Measurements from ENCODE around the gene INTS13. TPM values are rescaled to one million over a fixed set of nuclear protein-coding genes. Genes with fewer than 3 reads are reported as not detected.

INTS13 gene
- total and polyA plus RNA-seq, 4 donors, result 12.4 to 21.8 (median 17.9) TPM

GRCh38 chr12:26938701-26939062, 901 bp upstream of the INTS13 start:
- WGBS, 2 donors, result 0% methylated on average over 28 of the region's 28 CpGs
- Histone ChIP-seq H3K27me3 (ENCODE audit: control insufficient read depth in 3 of 3, insufficient read depth in 3 of 3, low read length in 2 of 3) (no peaks in the 10 kb centered on the region), H3K4me3 (peak overlapping the region; percentile 87), H3K9me3 (ENCODE audit: control insufficient read depth in 4 of 4, insufficient read depth in 3 of 4, low read length in 3 of 4) (no peaks in the 10 kb centered on the region), H3K4me1 (ENCODE audit: control insufficient read depth in 5 of 5, insufficient read depth in 5 of 5, low read length in 5 of 5) (peaks cover 0 to 39% (median 4%) of the 10 kb centered on the region in 5 donors), H3K9ac (ENCODE audit: insufficient read depth in 1 of 2, low read length in 2 of 2) (peak overlapping the region; percentile 87 to 97), H3K36me3 (ENCODE audit: control insufficient read depth in 4 of 4, insufficient read depth in 4 of 4, low read length in 4 of 4) (peaks cover 0 to 3% (median 0%) of the 10 kb centered on the region in 4 donors), H3K27ac (ENCODE audit: low read depth in 1 of 2, low read length in 1 of 2) (peak overlapping the region; percentile 80 to 98)
- no peak for ATAC-seq (ENCODE audit: insufficient read depth, low FRiP score)
- DNase-seq, result no peak
- no peak for TF ChIP-seq CTCF (IDR thresholded peaks at IDR 0.05; ENCODE audit: control extremely low read depth, extremely low read depth)

- TF ChIP-seq CTCF (IDR thresholded peaks at IDR 0.05; ENCODE audit: control extremely low read depth, extremely low read depth), result no peak
- 0% methylated on average over 10 of the region's 10 CpGs for WGBS, 2 donors
- peak overlapping the region; percentile 80 to 98 for H3K27ac ChIP-seq (ENCODE audit: low read depth in 1 of 2, low read length in 1 of 2)
- ATAC-seq (ENCODE audit: insufficient read depth, low FRiP score) (no peak), DNase-seq (no peak)
- H3K9me3 ChIP-seq (ENCODE audit: control insufficient read depth in 4 of 4, insufficient read depth in 3 of 4, low read length in 3 of 4), result no peaks in the 10 kb centered on the region
- H3K9ac ChIP-seq (ENCODE audit: insufficient read depth in 1 of 2, low read length in 2 of 2), result peak overlapping the region; percentile 83 to 87
- peak overlapping the region; percentile 83 for H3K4me3 ChIP-seq
- H3K36me3 ChIP-seq (ENCODE audit: control insufficient read depth in 4 of 4, insufficient read depth in 4 of 4, low read length in 4 of 4), result peaks cover 0 to 4% (median 3%) of the 10 kb centered on the region in 4 donors
- H3K4me1 ChIP-seq (ENCODE audit: control insufficient read depth in 5 of 5, insufficient read depth in 5 of 5, low read length in 5 of 5), result peaks cover 0 to 39% (median 4%) of the 10 kb centered on the region in 5 donors
- H3K27me3 ChIP-seq (ENCODE audit: control insufficient read depth in 3 of 3, insufficient read depth in 3 of 3, low read length in 2 of 3), result no peaks in the 10 kb centered on the region
These were observed 328 bp downstream of the INTS13 start for GRCh38 chr12:26937443-26937862.

GRCh38 chr12:26936559-26937442, 980 bp downstream of the INTS13 start:
- Histone ChIP-seq H3K9me3 (ENCODE audit: control insufficient read depth in 4 of 4, insufficient read depth in 3 of 4, low read length in 3 of 4) (no peaks in the 10 kb centered on the region), H3K27me3 (ENCODE audit: control insufficient read depth in 3 of 3, insufficient read depth in 3 of 3, low read length in 2 of 3) (no peaks in the 10 kb centered on the region), H3K36me3 (ENCODE audit: control insufficient read depth in 4 of 4, insufficient read depth in 4 of 4, low read length in 4 of 4) (peaks cover 0 to 8% (median 6%) of the 10 kb centered on the region in 4 donors), H3K4me3 (no peak overlapping the region), H3K9ac (ENCODE audit: insufficient read depth in 1 of 2, low read length in 2 of 2) (peak overlapping the region; percentile 83 to 87), H3K4me1 (ENCODE audit: control insufficient read depth in 5 of 5, insufficient read depth in 5 of 5, low read length in 5 of 5) (peaks cover 0 to 39% (median 4%) of the 10 kb centered on the region in 5 donors), H3K27ac (ENCODE audit: low read depth in 1 of 2, low read length in 1 of 2) (peak overlapping the region in 1 of 2 donors; percentile 80)
- TF ChIP-seq CTCF (IDR thresholded peaks at IDR 0.05; ENCODE audit: control extremely low read depth, extremely low read depth), result no peak
- peak in 2 of 3 donors; percentile 11 to 15 for DNase-seq
- 13 to 18% methylated on average over 8 of the region's 8 CpGs for WGBS, 2 donors
- ATAC-seq (ENCODE audit: insufficient read depth, low FRiP score), result no peak

Measured in lung (tissue), 12 donors.